HEK293 (cell line): ENCODE results near the gene SAMD8.

Source experiments
- BCL11B ChIP-seq: fragments of 450-650 bp; formaldehyde crosslinking; IDR thresholded peaks from 2 replicates; pipeline ENCODE4 v1.5.1; 2016; ENCODE audit warnings: low read depth, missing biosample characterization, missing genetic modification characterization
- ELK4 ChIP-seq: IDR thresholded peaks from 2 replicates; pipeline ENCODE4 v1.6.1; 2011; ENCODE audit warnings: mild to moderate bottlenecking, low read depth, low read length, borderline replicate concordance
- GLIS2 ChIP-seq: fragments of 450-650 bp; formaldehyde crosslinking; IDR thresholded peaks from 2 replicates; pipeline ENCODE4 v1.5.1; 2016; ENCODE audit warnings: missing biosample characterization, missing genetic modification characterization
- HOXC10 ChIP-seq: sonication (generic); formaldehyde crosslinking; IDR thresholded peaks from 2 replicates; pipeline ENCODE4 v1.8.1; 2023; ENCODE audit warnings: mild to moderate bottlenecking, missing genetic modification reagents
- HOXD13 ChIP-seq: sonication (generic); formaldehyde crosslinking; IDR thresholded peaks from 2 replicates; pipeline ENCODE4 v1.8.0; 2022; ENCODE audit warnings: missing genetic modification reagents, borderline replicate concordance
- IKZF3 ChIP-seq: fragments of 450-650 bp; IDR thresholded peaks from 2 replicates; pipeline ENCODE4 v1.5.0; 2018; ENCODE audit warnings: missing biosample characterization, mild to moderate bottlenecking, missing genetic modification characterization, moderate library complexity
- INSM2 ChIP-seq: fragments of 450-650 bp; formaldehyde crosslinking; IDR thresholded peaks from 2 replicates; pipeline ENCODE4 v1.5.1; 2016; ENCODE audit warnings: missing biosample characterization, missing genetic modification characterization
- KLF1 ChIP-seq: fragments of 450-650 bp; formaldehyde crosslinking; IDR thresholded peaks from 2 replicates; pipeline ENCODE4 v1.5.1; 2016; ENCODE audit warnings: missing biosample characterization, missing genetic modification characterization
- PATZ1 ChIP-seq: fragments of 450-650 bp; formaldehyde crosslinking; IDR thresholded peaks from 2 replicates; pipeline ENCODE4 v1.5.1; 2016; ENCODE audit warnings: missing biosample characterization, missing genetic modification characterization
- SP2 ChIP-seq: fragments of 450-650 bp; formaldehyde crosslinking; IDR thresholded peaks from 2 replicates; pipeline ENCODE4 v1.5.1; 2016; ENCODE audit warnings: missing biosample characterization, missing genetic modification characterization
- SP3 ChIP-seq: fragments of 450-650 bp; formaldehyde crosslinking; IDR thresholded peaks from 2 replicates; pipeline ENCODE4 v1.5.1; 2016; ENCODE audit warnings: missing biosample characterization, missing genetic modification characterization
- TCF7L2 ChIP-seq: IDR thresholded peaks from 2 replicates; pipeline ENCODE4 v1.6.1; 2011; ENCODE audit warnings: low read depth, mild to moderate bottlenecking, inconsistent platforms, low read length, moderate library complexity, borderline replicate concordance
- ZBTB26 ChIP-seq: fragments of 450-650 bp; formaldehyde crosslinking; optimal IDR thresholded peaks from 2 replicates; pipeline ENCODE3; 2016; ENCODE audit warnings: missing biosample characterization, mild to moderate bottlenecking, missing genetic modification characterization
- ZBTB49 ChIP-seq: fragments of 450-650 bp; formaldehyde crosslinking; IDR thresholded peaks from 2 replicates; pipeline ENCODE4 v1.5.1; 2016; ENCODE audit warnings: missing biosample characterization, missing genetic modification characterization, low read depth
- ZBTB7A ChIP-seq: fragments of 450-650 bp; formaldehyde crosslinking; IDR thresholded peaks from 2 replicates; pipeline ENCODE4 v1.5.1; 2016; ENCODE audit warnings: low read depth, missing biosample characterization, missing genetic modification characterization
- ZEB2 ChIP-seq: fragments of 450-650 bp; formaldehyde crosslinking; IDR thresholded peaks from 2 replicates; pipeline ENCODE4 v1.5.1; 2016; ENCODE audit warnings: missing biosample characterization, missing genetic modification characterization
- ZFP69B ChIP-seq: fragments of 450-650 bp; formaldehyde crosslinking; IDR thresholded peaks from 2 replicates; pipeline ENCODE4 v1.5.1; 2016; ENCODE audit warnings: missing biosample characterization, missing genetic modification characterization
- ZNF146 ChIP-seq: fragments of 450-650 bp; formaldehyde crosslinking; IDR thresholded peaks from 2 replicates; pipeline ENCODE4 v1.5.1; 2016; ENCODE audit warnings: missing biosample characterization, missing genetic modification characterization
- ZNF24 ChIP-seq: fragments of 450-650 bp; formaldehyde crosslinking; IDR thresholded peaks from 2 replicates; pipeline ENCODE4 v1.5.1; 2016; ENCODE audit warnings: missing biosample characterization, missing genetic modification characterization
- ZNF274 ChIP-seq, 2 experiments: fragments of 200-500 bp in 1 of 2; fragments of 450-650 bp in 1 of 2; sonication (Bioruptor generic) in 1 of 2; formaldehyde crosslinking in 1 of 2; IDR thresholded peaks; 2 replicates each; pipeline versions ENCODE4 v1.5.1 to v1.6.1; 2014 to 2016; ENCODE audit warnings: borderline replicate concordance in 1 of 2, inconsistent platforms in 1 of 2, low read length in 1 of 2, missing biosample characterization in 1 of 2, missing genetic modification characterization in 1 of 2
- ZNF324 ChIP-seq: fragments of 450-650 bp; formaldehyde crosslinking; IDR thresholded peaks from 2 replicates; pipeline ENCODE4 v1.5.1; 2016; ENCODE audit warnings: missing biosample characterization, missing genetic modification characterization
- ZNF354C ChIP-seq: fragments of 450-650 bp; formaldehyde crosslinking; IDR thresholded peaks from 2 replicates; pipeline ENCODE4 v1.5.1; 2016; ENCODE audit warnings: missing biosample characterization, missing genetic modification characterization, low read depth, borderline replicate concordance
- ZNF433 ChIP-seq: fragments of 450-650 bp; formaldehyde crosslinking; IDR thresholded peaks from 2 replicates; pipeline ENCODE4 v1.5.1; 2016; ENCODE audit warnings: missing biosample characterization, missing genetic modification characterization, low read depth
- ZNF501 ChIP-seq: fragments of 450-650 bp; formaldehyde crosslinking; IDR thresholded peaks from 2 replicates; pipeline ENCODE4 v1.5.1; 2016; ENCODE audit warnings: missing biosample characterization, missing genetic modification characterization
- ZNF555 ChIP-seq: fragments of 450-650 bp; formaldehyde crosslinking; conservative IDR thresholded peaks from 2 replicates; pipeline ENCODE4 v1.5.1; 2017; ENCODE audit warnings: missing biosample characterization, mild to moderate bottlenecking, missing genetic modification characterization, inconsistent platforms
- ZNF626 ChIP-seq: fragments of 450-650 bp; sonication (Bioruptor Pico); formaldehyde crosslinking; IDR thresholded peaks from 2 replicates; pipeline ENCODE4 v1.5.1; 2018; ENCODE audit warnings: missing biosample characterization, missing genetic modification characterization, inconsistent platforms
- ZNF664 ChIP-seq: fragments of 450-650 bp; formaldehyde crosslinking; IDR thresholded peaks from 2 replicates; pipeline ENCODE4 v1.5.1; 2016; ENCODE audit warnings: missing biosample characterization, missing genetic modification characterization
- ZNF692 ChIP-seq: fragments of 450-650 bp; formaldehyde crosslinking; IDR thresholded peaks from 2 replicates; pipeline ENCODE4 v1.5.1; 2016; ENCODE audit warnings: missing biosample characterization, missing genetic modification characterization
- ZNF785 ChIP-seq: fragments of 450-650 bp; formaldehyde crosslinking; IDR thresholded peaks from 2 replicates; pipeline ENCODE4 v1.5.1; 2016; ENCODE audit warnings: missing biosample characterization, missing genetic modification characterization
- ZSCAN23 ChIP-seq: fragments of 450-650 bp; formaldehyde crosslinking; IDR thresholded peaks from 2 replicates; pipeline ENCODE4 v1.5.1; 2016; ENCODE audit warnings: missing biosample characterization, missing genetic modification characterization

Gene SAMD8

GRCh38 chr10:75111365-75111906 is at the start of gene SAMD8 (continued):
- TF ChIP-seq INSM2 (tag by site-specific recombination) = 0 out of 2 replicates have a peak, but pooled peaks have one; percentile 10
- TF ChIP-seq ZSCAN23 (tag by site-specific recombination) = 0 out of 2 replicates have a peak, but pooled peaks have one; percentile 21
- TF ChIP-seq ZNF555 = no peak
- TF ChIP-seq ZNF354C (tag by site-specific recombination) = no peak
- TF ChIP-seq ZNF664 = no peak
- peak; percentile 56; the same call in 1 of the 2 replicates for TF ChIP-seq ZBTB7A (tag by site-specific recombination)
- TF ChIP-seq ZNF692 (tag by site-specific recombination) = peak; percentile 70; the same call in 1 of the 2 replicates
- peak; percentile 51 for TF ChIP-seq ZBTB26
- no peak for TF ChIP-seq IKZF3 (tag by site-specific recombination)
- 0 out of 2 replicates have a peak, but pooled peaks have one; percentile 13 for TF ChIP-seq HOXD13 (CRISPR knock-in tag)
- no peak for TF ChIP-seq ZNF785
- TF ChIP-seq ZNF626 (tag by site-specific recombination) = no peak
- no peak; the same call in 1 of the 2 replicates for TF ChIP-seq ZNF146 (tag by site-specific recombination)
- peak; percentile 57; the same call in 1 of the 2 replicates for TF ChIP-seq ZNF324 (tag by site-specific recombination)
- TF ChIP-seq ZEB2 (tag by site-specific recombination) = peak; percentile 87
- peak; percentile 63; the same call in 1 of the 2 replicates for TF ChIP-seq ZFP69B (tag by site-specific recombination)
- TF ChIP-seq TCF7L2 = no peak
- TF ChIP-seq ZBTB49 = no peak
- TF ChIP-seq ZNF433 (tag by site-specific recombination) = no peak
- TF ChIP-seq SP3 (tag by site-specific recombination) = peak; percentile 78
- peak; percentile 83 for TF ChIP-seq SP2 (tag by site-specific recombination)
- TF ChIP-seq GLIS2 (tag by site-specific recombination) = peak; percentile 87
- peak; percentile 14; the same call in 1 of the 2 replicates for TF ChIP-seq KLF1 (tag by site-specific recombination)
- TF ChIP-seq ZNF274 (IDR thresholded peaks at IDR 0.05; ENCODE audit: low read length) = no peak
- no peak for TF ChIP-seq ZNF274 (tag by site-specific recombination; IDR thresholded peaks at IDR 0.05; ENCODE audit: borderline replicate concordance)
- TF ChIP-seq BCL11B (tag by site-specific recombination) = no peak; the same call in 1 of the 2 replicates
- peak; percentile 94 for TF ChIP-seq ZNF501 (tag by site-specific recombination)
- no peak for TF ChIP-seq ELK4
- TF ChIP-seq HOXC10 = no peak
- TF ChIP-seq PATZ1 (tag by site-specific recombination) = peak; percentile 94; the same call in 1 of the 2 replicates
- peak; percentile 61; the same call in 1 of the 2 replicates for TF ChIP-seq ZNF24
